Urothelium cell line (cell line): Measurements from ENCODE around the gene AKAP13.

Source experiments
- DNase-seq: peaks from one replicate; pipeline ENCODE4 v3.0.0; 2011; ENCODE audit warnings: low spot score, mixed read lengths
- FAIRE-seq: peaks from 2 replicates; lab custom pipeline; 2011; peaks lifted over from hg19 to GRCh38; lab: Jason Lieb, UNC

The AKAP13 gene

DNA sequence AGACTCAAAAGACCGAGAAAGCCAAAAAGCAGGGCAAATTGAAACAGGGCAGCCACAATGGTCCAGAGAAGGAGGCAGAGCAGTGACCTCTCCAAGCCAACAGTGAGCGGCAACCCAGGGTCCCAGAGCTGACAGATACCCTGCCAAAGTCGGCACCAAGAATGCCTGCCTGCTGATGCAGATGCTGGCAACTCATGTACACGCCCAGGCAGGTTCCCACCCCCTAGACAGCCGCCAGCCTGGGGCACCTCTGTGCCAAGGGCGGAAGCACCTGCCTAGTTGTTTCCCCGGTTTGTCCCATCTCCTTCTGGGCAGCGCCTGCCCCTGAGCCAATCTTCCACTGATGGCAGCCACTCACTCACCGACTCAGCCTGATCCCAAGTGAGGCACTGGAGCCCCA, 392.3 kb downstream of the AKAP13 start:
- no peak for FAIRE-seq

DNA sequence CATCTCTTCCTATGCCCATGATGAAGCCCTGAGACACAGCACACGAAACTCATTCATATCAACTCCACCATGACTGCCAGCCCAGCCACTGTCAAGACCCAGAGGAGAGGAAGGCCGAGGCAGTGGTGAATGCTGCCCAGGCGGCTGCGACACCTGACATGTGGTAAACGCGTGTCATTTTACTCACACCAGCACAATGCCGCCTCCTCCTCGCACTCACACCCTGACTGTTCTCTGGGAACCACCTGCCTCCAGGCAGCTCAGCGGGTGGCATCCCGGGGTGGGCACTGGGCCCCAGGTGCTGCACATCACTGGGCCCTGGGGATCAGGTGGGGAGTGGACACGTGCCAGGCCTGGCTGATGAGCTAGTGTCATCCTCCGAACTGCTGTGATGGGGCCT, 392.8 kb downstream of the AKAP13 start:
- FAIRE-seq (no peak), DNase-seq (no peak)

More for the DNA sequence above, 392.3 kb downstream of the AKAP13 start:
- no peak for DNase-seq

DNA sequence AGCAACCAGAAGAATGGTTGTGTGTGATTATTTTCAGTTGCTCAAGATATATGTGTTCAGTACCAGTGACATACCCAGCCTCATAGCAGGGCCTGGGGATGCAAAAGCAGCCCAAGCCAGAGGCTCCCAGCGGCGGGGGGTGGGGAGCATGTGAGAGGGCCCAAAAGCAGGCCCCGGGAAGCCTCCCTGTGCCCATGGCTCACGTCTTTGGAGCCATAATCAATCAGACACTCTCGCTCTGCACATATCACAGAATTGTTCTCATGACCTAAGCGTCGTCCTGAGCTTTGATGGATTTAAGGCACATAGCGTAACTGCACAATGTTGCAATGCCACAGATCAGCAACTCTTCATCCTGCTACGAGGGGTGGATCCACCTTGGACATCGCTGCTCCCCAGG, 393.6 kb downstream of the AKAP13 start:
- DNase-seq (no peak), FAIRE-seq (no peak)

DNA sequence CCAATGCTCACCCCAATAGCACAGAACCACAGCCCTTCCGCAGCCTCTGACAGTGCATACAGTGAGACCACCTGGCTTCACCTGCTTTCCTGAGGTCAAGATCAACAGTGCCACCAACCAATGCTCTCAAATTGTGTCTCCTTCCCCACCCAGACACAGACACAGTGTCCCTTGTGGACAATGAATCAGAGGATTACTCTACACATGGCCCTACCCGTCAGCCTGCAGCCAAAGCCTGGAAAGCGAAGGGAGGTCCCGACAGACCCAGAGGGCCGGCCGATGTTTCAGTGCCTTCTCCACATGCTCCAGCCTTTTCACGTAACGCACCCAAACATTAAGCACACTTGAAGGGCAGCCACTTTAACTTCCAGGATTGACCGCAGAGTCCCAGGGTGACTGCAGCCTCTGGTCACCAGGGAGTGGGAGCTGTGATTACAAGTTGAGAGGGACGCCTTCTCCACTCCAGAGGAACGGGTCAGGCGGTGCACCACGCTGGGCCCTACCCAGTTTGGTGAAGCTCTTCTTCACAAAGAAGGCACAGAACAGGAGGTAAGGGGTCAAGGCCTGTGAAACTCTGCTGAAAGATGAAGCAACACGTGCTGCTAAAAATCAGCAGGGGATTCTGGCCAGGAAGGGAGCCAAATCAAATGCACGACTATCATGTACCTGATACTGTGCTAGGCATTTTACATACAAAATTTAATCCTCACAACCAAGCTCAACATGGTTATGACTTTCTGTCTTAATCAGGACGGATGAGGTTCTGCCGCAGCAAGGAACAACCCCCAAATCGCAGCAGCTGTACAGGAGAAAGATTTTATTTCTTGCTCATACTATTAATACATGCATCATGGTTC, 397.1 kb downstream of the AKAP13 start:
- DNase-seq = no peak
- peak; percentile 9 for FAIRE-seq

DNA sequence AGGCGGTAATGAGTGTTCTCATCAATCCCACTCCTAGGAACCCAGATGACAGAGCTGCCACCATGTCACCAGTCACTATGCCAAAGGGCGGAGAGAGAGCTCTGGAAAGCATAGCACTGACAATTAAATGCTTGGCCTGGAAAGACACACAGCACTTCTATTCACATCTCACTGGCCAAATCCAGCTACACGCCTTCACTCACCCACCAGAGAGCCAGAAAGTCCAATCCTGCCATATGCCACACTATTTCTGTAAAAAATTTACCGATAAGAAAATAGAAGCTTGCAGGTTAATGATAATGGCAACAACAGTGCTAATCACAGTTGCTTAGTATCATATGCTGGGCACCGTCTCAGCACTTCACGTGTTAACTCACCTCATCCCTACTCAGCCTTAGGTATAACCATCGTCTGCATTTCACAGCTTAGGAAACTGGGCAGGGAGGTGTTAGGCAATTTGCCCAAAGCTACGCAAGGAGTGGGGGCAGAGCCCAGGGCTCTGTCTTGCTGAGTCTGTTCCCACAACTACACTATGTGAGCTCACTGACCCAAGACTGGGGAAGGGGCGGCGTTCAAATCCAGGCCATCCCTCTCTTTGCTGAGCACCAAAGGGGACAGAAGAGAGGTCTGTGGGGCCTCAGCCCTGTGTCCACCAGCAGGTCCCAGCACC, 397.8 kb downstream of the AKAP13 start:
- DNase-seq = no peak
- FAIRE-seq = no peak

DNA sequence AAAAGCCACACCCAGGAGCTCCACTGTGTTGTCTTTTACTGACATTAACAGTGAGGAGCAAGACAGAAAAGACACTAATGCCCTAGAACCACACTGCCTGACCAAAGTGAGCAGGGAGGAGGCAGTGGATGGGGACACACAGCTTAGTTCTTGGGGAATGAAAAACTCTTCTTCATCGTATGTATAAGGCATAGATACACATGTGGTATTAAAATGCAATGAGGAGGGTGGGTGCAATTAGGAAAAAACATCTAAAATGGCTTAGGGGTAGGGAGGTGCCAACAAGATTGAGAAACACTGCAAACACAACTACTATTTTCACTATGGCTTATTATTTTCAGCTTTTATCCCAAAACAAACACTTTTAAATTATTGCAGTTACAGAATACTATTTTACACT, 398.8 kb downstream of the AKAP13 start:
- DNase-seq (no peak), FAIRE-seq (peak; percentile 13)

DNA sequence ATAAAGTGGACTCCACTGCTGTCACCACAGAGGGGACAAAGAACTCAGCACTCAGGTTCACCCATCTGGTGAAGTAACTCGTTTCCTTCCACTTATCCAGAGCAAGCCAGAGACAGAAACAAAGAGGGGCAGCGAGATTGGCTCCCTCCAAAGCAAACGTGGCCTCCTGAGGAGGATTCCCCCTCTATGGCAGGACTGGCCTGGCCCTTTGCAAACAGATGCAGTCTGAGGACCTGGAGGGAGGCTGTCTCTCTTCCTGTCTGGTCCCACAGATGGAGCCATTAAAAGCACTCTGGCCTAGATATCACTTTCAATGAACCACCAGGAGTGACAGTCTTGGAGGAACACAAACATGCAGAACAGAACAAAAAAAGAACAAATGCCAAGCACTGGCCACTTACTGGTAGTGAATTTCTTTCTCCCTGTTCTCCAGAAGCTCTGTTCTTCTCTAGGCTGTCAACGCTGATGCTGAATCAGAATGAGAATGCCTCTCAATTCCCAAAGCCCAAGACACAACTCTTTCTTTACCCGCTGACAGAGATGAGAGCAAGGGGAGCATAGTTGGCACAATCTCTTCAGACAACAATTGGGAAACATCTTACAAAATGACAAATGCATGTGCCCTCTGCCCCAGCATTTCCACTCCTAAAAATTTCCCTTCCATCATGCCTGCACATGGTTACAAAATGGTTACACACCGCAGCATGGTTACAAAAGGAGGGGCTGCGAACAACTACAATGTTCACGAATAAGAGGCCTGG, 400.0 kb downstream of the AKAP13 start:
- no peak for FAIRE-seq
- no peak for DNase-seq

DNA sequence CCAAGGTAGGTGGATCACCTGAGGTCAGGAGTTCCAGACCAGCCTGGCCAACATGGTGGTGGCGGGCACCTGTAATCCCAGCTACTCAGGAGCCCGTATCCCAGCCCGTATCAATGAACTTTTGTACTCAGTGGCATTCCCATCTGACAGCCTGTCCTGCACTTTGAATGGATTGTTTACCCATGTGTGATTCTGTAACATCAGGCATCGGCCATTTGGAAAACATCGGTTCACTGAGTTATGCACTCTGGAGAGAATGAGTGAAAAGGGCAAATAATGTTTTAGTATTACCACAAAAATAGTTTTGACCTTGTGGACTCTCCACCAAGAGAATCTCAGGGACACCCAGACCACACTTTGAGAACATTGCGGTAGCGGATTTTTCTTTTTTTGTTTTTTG, 400.7 kb downstream of the AKAP13 start:
- FAIRE-seq = no peak

DNA sequence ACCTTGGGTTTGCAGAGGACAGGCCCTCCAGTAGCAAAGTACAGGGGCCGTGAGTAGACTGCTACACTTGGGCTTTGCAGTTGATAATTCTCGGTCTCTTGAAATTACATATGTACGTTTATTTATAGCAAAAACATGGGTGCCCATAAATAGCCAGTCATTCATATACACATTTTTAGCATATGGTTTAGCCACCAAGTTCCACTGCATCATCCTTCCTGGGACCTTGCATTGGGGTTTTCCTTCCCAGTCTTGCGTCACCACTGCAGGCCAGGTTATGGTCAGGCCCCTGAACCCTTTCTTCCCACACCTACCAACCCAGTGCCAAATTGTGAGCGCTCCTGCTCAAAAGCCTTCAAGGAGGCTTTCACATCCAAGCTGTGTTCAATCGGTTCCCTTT, 401.7 kb downstream of the AKAP13 start:
- no peak for DNase-seq
- no peak for FAIRE-seq

More for the DNA sequence above, 400.7 kb downstream of the AKAP13 start:
- DNase-seq = no peak

DNA sequence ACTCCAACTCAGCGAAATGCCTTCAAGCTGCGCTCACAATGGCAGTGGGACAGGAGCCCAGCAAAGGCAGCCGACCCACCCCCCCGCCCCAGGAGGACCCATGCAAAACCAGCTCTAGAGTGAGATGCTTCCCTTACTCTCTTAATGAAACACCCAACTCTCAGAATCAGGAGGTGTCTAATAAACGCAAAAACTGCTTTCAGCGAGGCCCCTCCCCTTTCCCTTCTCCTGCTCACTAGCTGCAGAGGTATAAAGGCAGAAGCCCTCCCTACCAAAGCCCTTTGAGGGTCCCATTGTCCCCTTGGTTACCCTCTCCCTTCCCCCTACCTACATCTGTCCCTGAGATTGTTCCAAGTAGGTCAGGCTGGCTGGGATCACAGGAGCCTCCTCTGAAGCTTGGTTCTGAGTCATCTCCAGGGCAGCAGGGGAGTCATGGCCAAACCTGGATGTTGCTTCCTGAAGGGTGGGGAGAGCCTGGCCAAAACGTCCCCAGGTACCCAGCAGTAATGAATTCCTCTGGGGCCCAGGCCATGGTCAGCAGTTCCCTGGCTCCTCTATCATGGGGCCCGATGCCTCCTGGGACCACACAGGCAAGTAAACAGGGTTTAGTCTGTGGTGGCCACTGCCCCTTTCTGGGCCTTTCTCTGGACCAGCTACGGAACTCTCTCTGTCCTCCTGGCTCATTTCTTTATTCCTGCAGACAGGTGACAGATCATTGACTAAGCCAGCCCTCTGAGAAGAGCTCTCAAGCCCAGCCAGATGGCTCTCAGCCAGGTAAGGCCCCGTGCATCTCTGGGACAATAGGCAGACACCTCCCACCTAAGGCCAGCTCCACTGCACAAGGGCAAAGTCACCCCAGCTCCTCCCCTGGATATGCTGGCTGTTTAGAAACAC, 405.7 kb downstream of the AKAP13 start:
- DNase-seq (peak; percentile 86), FAIRE-seq (peak; percentile 37)

DNA sequence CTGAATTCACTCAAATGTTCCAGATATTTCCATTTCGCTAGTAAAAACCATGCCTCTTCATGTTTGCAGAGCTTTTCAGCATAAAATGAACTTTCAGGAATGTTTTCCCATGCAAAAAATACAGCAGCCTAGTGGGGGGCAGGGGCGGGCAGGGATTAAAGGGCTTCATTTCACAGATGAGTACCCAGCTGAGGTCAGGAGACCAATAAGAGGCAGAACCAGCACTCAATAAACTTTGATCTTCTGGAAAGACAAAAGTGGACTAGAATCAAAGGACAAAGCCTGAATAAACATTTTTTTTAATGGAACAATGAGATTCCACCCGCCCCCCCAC, 406.3 kb downstream of the AKAP13 start:
- DNase-seq (no peak), FAIRE-seq (no peak)

DNA sequence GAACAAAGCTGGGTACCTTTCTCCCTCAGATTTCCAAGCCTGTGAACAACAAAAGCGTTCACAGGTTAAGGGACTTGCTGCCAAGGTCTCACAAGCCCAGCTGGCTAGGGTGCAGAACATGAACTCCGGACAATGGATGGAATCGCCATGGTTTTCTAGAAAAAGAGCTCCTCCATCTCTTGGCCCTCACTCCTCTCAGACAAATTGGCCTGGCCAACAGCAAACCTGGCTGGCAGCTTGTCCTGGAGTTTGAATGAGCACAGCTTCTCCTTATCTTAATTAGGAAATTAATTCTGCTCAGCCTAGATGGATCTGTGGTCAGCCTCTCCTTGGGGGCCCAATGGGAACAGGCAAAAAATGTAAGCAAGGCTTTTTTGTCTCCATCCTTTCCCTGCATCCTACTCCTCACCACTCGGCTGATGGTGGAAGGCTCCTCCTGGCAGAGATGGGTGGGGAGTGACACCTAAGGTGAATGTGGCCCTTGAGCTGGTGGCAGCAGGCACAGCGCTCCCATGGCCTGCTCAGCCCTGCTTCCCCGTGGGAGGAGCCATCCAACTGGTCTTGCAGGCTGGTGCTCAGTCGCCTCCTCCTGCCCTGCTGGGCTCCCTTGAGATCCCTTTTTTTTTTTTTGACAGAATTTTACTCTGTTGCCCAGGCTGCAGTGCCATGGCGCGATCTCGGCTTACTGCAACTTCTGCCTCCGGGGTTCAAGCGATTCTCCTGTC, 408.5 kb downstream of the AKAP13 start:
- no peak for DNase-seq
- FAIRE-seq = no peak

DNA sequence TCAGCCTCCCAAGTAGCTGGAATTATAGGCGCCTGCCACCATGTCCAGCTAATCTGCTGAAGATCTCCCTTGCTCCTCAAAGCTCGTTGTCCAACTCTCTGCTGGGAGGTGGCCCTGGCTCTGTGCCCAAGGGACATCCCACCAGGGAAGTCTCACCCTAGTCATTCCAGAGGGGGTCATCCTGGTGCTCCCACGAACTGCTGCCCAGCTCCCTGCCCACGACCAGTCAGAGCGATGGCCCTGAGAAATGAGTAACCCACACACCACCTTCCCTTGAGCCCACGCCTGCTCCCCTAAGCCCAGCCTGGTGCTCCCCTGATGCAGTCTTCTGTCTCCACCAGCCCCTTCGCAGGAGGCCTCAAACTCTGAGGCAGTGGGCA, 409.1 kb downstream of the AKAP13 start:
- FAIRE-seq (no peak), DNase-seq (no peak)

DNA sequence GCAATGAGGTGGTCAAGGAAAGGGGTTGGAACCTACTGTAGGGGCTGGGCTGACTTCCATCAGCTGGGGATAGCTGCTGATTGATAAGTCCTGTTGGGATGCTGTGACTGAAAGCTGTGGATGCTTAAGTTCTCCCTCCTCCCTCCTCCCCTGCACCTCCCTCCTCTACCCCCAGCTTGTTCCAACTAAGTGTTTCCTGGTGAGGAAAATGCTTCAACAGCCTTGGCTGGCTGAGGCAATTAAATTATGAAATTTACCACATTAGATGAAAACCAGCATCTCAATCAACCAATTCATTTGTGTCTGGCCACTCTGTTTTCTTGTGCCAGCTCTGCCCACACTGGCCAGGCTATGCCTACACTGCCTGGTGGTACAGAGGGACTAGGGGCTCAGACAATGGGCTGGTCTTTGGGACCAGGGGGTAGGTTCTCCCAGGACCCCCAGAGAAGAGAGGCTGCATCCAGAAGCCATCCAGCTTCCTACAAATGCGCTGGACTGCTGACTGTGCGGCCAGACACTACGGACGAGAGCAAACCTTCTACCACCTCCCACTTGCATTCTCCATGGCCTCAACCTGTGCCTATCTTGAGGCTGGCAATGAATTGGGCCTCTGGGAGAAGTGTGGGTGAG, 411.8 kb downstream of the AKAP13 start:
- FAIRE-seq (no peak), DNase-seq (no peak)

DNA sequence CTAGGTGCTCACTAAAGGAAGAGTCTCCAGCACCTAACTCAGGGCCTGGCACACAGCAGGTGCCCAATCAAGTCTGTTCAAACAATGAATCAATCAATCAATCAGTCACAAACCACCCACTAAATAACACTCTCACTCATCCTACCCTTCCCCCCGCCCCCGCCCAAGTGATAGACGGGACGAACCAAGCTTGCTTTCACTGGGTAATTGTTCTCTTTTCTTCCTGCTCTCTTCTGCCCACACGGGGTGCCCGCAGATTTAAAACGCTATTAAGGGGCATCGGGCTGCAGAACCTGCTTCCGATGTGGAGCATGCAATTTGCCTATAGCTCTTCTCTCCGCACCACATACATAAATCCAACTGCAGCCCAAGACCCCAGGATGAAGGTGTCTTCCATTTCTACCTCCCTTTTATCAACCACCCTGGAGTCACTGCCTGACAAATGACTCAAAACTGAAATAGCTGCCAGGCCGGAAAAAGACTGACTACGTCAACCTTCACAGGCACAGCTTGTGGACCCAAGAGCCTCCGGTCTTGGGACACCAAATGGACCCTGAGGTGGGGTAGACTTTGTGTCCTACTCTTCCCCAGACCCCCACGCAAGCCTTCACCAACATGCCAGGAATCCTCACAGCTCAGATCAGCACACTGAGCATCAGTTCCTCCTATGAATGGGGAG, 412.6 kb downstream of the AKAP13 start:
- peak; percentile 17 for DNase-seq
- FAIRE-seq = no peak

DNA sequence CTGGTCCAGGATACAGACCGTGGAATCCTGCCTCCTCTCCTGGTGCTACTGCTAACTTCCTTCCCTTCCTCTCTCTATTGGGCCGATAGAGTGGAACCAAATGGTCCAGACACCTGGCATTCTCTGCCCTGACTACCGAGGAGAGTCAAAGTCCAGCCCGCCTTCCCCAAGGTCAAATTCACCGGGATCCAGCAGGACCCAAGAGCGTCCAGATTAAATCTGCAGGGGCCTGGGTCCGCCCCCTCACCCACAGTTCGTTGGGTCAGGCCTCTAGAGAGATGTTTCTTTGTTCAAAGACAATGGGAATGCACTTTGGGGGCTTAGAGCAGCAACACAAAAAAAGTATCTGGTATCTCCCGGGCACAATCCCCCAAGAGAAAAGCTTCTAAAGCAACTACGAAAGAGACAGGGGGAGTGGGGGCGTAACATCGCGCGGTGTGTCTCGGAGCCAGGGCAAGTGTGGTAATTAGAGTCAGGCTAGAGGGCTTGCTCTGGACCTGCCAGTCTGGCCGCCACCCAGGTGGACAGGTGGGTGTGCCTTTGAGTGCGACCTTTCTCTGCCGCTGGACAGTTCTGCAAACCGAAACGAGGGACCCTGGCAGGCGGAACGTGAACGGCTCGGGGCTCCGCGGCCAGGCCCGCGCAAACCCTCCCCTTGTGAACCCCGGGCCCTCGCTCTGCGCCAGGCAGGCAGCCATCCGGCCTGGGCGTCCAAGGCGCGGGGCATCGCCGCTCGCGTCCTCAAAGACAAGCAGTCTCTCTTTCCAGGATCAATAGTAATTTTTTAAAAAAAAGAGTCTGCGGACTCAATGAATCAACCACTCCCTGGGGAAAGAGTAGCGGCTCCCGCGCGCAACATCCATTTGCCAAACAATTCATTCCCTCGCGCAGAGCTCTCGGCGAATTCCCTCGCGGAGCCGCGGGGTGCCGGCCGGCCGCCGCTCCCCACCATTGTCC, 413.5 kb downstream of the AKAP13 start:
- FAIRE-seq (no peak), DNase-seq (peak; percentile 40)

DNA sequence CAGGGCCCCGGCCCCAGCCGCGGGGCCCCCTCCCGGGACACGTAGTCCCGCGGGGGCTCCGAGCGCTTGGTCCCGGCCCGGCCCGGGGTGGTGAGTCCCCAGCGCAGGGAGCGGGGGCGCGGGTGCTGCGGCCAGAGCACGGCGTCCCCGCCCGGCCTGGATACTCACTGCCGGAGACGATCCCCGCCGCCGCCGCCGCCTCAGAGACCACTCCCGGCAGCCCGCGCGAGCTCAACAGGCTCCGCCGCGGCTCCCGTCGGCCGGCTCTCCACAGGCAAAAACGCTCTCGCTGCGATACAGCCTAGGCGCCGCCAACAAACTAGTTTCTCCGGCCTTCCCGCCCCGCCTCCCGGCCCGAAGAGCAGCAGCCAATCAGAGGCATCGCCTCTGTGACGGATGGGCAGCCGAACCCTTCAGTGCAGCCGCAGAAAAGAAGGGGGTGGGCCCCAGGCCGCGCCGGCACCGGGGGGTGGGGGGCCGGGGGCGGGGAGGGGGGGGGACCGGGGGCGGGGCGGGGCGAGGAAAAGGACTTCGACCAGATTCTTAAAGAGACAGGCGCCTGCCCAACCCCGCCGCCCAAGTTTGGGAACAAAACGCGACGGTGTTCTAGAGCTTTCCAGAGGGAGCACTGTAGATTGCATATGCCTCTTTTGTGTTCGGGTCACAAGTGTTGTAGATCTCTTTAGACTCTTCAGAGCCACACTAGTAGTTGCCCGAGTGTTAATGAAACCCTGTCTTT, 414.4 kb downstream of the AKAP13 start, which contains the start of gene KLHL25:
TSS of gene KLHL25 (minus strand) at position 328 of the 739 bp plus-strand sequence. CDS start 25,115 bp downstream, outside the sequence.
- DNase-seq (peak; percentile 99), FAIRE-seq (peak; percentile 58)
